ENCODE results near the gene HSF5. TPM values are rescaled to one million over a fixed set of nuclear protein-coding genes. Genes with fewer than 3 reads are reported as not detected.

The HSF5 gene
- total and polyA plus RNA-seq, 2 of the 13 experiments (the other 11 are each of a cell fraction or from before 2014, with no cell fraction given) = not detected

GRCh38 chr17:58381124-58382035 is 106.8 kb downstream of the HSF5 start (continued):
- TF ChIP-seq ZNF343 (CRISPR knock-in tag; IDR thresholded peaks at IDR 0.05) = peak; percentile 38; the same call in 1 of the 2 replicates
- TF ChIP-seq ZNF512B (CRISPR knock-in tag; IDR thresholded peaks at IDR 0.05; ENCODE audit: borderline replicate concordance) = no peak
- TF ChIP-seq FOXK1 (CRISPR knock-in tag; IDR thresholded peaks at IDR 0.05; ENCODE audit: borderline replicate concordance, low read depth) = peak; percentile 82; the same call in 1 of the 2 replicates
- TF ChIP-seq ZSCAN12 (CRISPR knock-in tag; IDR thresholded peaks at IDR 0.05) = no peak
- peak; percentile 88 for TF ChIP-seq REPIN1 (CRISPR knock-in tag; IDR thresholded peaks at IDR 0.05; ENCODE audit: borderline replicate concordance, low read depth)
- TF ChIP-seq FOSL2 (CRISPR knock-in tag; IDR thresholded peaks at IDR 0.05) = peak; percentile 83
- no peak for TF ChIP-seq SMAD9 (CRISPR knock-in tag; IDR thresholded peaks at IDR 0.05)
- peak; percentile 29 for TF ChIP-seq TBL1XR1 (IDR thresholded peaks at IDR 0.05; ENCODE audit: borderline replicate concordance, low read length, partially characterized antibody)
- no peak for TF ChIP-seq PAWR (CRISPR knock-in tag; IDR thresholded peaks at IDR 0.05; ENCODE audit: borderline replicate concordance)
- TF ChIP-seq FOXK2 (IDR thresholded peaks at IDR 0.05) = peak; percentile 38; the same call in 1 of the 2 replicates
- no peak for TF ChIP-seq RNF2 (conservative IDR thresholded peaks at IDR 0.05; ENCODE audit: low read depth)
- no peak; the same call in 1 of the 2 replicates for TF ChIP-seq SNAPC2 (CRISPR knock-in tag; IDR thresholded peaks at IDR 0.05)
- TF ChIP-seq ZNF609 (CRISPR knock-in tag; IDR thresholded peaks at IDR 0.05; ENCODE audit: borderline replicate concordance) = peak; percentile 89
- TF ChIP-seq ZNF605 (CRISPR knock-in tag; IDR thresholded peaks at IDR 0.05) = peak; percentile 77
- TF ChIP-seq JUNB (CRISPR knock-in tag; IDR thresholded peaks at IDR 0.05; ENCODE audit: borderline replicate concordance) = no peak
- TF ChIP-seq ZMAT3 (CRISPR knock-in tag; conservative IDR thresholded peaks at IDR 0.05) = peak; percentile 40; the same call in 1 of the 2 replicates
- peak; percentile 73; the same call in 1 of the 2 replicates for TF ChIP-seq TFDP2 (CRISPR knock-in tag; IDR thresholded peaks at IDR 0.05)
- peak; percentile 73; the same call in 1 of the 2 replicates for TF ChIP-seq SMAD3 (CRISPR knock-in tag; IDR thresholded peaks at IDR 0.05)
- 0 out of 2 replicates have a peak, but pooled peaks have one; percentile 69 for TF ChIP-seq ZNF709 (CRISPR knock-in tag; IDR thresholded peaks at IDR 0.05)

Measured in HepG2 (cell line).